GM19035 (cell line): ENCODE results near the gene TP53BP2.
"Not testable (repeated sequence)": the region's sequence is repeated elsewhere in the genome, so short reads cannot be mapped to it uniquely, and the experiment has no call there.

ENCODE experiments used
- ATAC-seq: cut with Tn5 transposase; IDR thresholded peaks from one replicate; pipeline ENCODE4 v1.9.1; 2021; ENCODE audit not compliant: unreplicated experiment

TP53BP2 gene

GRCh38 chr1:223831755-223832636 lies 13.8 kb downstream of the TP53BP2 start:
- ATAC-seq, result no peak

DNA sequence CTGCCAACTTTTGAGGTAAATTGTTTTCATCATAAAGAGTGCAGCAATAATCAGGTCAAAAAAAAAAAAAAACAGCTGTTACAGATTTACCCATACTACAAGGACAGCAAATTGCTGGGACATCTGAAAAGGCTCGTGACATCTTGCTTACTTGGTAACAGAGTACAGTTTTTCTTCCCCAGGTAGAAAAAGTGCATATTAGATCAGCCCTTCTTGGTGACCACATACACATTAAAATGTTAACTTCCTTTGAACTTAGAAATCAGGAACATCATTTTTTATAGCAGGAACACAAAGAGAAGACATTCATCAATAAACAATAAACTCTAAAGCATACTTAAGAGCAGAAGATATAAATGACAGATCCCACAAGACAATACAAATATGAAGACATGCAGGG lies 16.1 kb downstream of the TP53BP2 start:
- no peak for ATAC-seq

DNA sequence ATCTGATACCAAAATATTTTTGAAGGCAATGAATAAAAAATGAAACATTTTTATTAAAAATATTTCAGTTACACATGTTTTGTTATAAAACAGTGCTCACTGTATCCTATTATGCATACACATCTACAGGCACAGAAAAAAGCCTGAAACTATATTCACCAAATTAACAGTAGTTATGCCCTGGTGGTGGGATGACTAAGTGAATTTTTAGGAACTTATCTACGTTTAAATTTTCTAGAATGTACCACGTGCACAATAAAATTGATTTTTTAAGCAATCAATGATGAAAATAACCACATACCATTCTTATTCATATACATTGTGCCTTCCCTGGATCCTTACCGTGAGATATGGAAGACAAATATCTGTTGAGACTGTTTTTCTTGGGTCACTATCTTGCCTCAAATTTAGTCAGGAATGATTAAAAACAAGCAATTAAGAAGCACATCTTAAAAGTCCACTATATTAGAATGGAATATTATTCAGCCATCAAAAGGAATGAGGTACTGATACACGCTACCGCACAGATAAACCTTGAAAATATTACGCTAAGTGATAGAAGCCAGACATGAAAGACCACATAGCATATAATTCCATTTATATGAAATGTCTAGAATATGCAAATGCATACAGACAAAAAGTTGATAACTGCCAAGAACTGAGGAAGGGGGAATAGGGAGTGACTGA lies 17.4 kb downstream of the TP53BP2 start:
- no peak for ATAC-seq

GRCh38 chr1:223827193-223827663 lies 18.5 kb downstream of the TP53BP2 start:
- ATAC-seq, result no peak

DNA sequence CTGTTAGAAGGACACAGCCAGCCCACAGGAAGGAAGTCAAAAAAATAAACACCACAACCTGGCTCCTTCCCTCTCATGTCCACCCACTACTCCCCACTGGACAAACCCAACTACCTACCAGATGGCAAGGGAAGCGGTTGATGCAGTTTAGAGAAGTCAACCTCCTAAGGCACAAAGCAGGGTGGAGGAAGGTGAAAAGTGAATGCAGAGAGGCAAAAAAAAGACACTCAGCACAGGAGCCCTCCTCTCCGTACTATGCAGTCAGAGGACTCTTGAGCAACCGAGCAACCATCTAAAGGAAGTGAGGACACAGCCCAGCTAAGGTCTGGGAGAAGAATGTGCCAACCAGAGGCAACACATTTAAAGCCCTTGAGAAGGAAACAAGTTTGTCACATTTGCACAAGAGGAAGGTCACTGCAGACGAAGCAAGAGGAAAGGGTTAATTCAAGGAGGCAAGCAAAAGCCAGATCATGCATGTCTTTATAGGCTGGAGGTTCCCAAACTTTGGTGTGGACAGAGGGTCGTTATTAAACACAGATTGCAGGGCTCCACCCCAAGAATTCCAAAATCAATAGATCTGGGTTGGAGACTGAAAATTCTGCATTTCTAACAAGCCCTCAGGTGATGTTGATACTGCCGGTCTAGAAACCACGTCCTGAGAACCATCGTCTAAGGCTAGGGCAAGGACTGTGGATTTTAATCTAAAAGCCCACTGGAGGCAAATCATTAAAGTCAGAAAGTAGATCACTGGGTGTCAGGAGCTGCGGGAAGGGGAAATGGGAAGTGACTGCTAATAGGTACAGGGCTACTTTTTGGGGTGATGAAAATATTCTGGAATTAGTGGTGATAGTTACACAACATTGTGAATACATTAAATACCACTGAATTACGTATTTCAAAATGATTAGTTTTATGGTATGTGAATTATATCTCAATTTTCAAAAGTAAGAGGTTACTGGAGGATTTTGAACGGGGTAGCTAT lies 19.7 kb downstream of the TP53BP2 start:
- ATAC-seq, result no peak

- ATAC-seq, result no peak
Measured at GRCh38 chr1:223824712-223825111, 21.0 kb downstream of the TP53BP2 start.

DNA sequence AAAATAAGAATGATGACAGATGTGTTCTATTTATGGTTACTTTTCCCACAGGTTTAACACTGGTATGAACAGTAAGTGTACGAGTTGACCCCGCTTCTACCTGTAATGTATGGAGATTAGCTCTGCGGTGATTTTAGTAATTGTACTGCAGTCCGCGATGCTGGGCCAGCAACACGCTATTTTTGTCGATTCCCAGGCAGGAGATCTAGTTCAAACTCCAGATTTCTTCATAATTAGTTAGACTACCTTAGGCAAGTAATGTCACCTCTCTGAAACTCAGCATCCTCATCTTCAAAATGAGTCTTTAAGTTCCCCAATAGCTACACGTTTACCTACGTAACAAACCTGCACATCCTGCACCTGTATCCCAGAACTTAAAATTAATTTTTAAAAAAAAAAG lies 21.5 kb downstream of the TP53BP2 start:
- no peak for ATAC-seq

DNA sequence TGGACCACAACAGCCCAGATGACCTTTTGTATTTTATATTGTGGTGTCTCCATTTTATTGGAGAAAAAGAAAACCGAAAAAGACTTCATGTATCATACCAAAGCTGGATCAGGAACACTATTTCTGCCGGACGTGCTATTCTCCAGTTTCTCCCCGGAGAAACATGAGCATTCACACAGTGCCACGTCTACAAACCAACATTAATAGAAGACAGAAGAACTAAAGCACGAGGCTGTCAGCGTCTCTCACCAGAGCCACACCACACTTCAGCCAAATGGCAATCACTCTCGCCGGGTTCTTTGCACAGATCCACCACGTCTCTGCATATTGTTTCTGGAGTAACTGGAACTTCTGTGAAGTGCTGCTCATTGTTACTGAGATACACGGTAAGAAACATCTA lies 24.8 kb downstream of the TP53BP2 start:
- ATAC-seq, result no peak

DNA sequence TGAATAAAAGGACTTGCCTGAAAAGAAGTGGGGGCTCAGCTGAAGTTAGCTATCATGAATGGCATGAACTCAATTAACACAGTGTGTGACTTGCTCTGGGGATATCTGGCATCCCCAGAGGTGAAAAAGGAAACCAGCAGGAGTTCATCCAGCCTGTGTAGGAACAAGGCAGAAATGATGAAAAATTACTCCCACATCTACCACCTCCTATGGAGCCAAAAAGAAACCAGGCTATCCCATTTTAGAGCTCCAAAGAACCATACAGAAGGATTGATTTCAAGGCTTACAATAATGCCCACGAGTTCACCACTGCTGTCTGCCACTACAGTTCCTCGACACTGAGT lies 25.3 kb downstream of the TP53BP2 start:
- ATAC-seq, result no peak

- no peak for ATAC-seq
Measured at GRCh38 chr1:223819730-223820514, 25.8 kb downstream of the TP53BP2 start.

DNA sequence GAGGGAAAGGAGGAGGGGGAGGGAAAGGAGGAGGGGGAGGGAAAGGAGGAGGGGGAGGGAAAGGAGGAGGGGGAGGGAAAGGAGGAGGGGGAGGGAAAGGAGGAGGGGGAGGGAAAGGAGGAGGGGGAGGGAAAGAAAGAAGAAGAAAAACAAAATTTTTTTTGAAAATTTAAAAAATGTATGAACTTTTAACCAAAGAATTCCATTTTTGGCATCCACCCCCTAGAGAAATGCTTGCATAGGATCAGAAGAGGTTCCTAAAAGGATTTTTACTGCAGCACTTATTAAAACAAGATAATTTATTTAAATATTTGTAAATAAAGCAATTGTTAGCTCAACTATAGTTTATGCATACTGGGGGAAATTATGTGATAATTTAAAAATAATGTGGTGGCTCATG lies 28.5 kb downstream of the TP53BP2 start:
- ATAC-seq, result not testable (repeated sequence)

- ATAC-seq, result no peak
Measured at GRCh38 chr1:223815865-223816264, 29.9 kb downstream of the TP53BP2 start.

DNA sequence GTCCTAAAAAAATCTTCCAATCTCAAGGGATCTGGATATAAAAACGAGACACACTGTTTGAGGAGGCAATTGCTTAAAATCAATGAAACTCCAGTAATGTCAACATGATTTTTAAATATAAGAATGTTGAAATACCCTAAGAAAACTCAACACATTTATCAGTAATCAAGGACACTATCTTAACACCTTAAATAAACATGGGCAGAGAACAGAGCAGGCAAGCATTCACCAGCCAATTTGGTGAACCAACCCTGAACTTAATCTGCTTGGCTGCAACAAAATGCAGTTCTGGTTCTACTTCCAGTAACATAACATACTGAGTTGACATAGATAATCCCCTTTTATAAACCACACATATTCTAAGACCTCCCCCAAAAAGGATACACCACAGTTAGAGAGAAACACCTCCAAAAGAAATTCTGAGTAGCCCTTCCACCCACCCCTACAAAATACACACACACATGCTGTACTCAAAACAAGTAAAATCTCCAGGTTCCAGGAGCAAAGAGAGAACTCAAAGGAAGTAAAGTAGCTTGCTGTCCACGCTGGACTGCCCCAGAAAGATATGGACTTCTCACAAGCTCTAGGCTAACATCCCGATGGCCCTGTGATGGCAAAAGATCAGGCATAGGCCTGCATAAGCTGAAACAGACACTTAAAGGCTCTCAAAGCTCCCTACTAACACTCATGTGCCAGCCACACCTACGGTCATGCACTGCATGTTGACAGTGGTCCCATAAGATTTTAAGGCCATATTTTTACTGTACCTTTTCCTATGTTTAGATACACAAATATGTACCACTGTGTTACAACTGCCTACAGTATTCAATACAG lies 30.5 kb downstream of the TP53BP2 start:
- no peak for ATAC-seq

- ATAC-seq, result no peak
Measured at GRCh38 chr1:223813645-223814044, 32.1 kb downstream of the TP53BP2 start.

DNA sequence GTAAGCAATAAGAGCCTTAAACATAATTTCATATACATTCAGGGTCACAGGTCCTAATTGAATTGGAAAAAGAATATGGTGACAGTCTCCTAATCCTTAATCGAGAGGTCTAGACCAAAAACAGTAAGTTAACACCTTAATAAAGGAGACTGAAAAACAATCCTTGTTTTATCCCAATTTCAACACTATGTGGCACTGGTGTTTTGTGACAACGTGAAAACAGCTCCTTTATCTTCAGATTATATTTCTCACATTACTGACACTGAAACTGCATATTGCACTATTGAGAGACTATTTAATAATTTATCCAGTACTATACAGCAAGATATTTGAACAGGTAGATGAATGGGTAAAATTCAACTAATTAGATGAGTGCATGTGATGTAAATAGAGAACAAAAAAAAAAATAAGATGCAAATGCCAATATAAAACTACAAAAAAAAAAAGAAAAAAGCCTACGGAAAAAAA lies 34.1 kb downstream of the TP53BP2 start:
- no peak for ATAC-seq

GRCh38 chr1:223810586-223810985 lies 35.2 kb downstream of the TP53BP2 start:
- no peak for ATAC-seq

DNA sequence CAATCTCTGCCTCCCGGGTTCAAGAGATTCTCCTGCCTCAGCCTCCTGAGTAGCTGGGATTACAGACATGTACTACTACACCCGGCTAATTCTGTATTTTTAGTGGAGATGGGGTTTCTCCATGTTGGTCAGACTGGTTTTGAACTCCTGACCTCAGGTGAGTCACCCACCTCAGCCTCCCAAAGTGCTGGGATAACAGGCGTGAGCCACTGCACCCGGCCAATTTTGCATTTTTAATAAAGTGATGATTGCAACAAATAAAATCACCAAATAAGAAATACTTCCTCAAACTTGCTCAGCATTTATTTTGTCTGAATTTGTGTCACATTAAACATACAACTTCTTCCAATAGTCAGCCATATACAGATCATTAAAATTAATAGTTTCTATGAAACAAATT lies 35.8 kb downstream of the TP53BP2 start:
- not testable (repeated sequence) for ATAC-seq

GRCh38 chr1:223803211-223803610 lies 42.5 kb downstream of the TP53BP2 start:
- ATAC-seq, result no peak

GRCh38 chr1:223802602-223803001 lies 43.1 kb downstream of the TP53BP2 start:
- no peak for ATAC-seq
